Endothelial cell of hepatic sinusoid (primary cell): ENCODE results near the gene GRM7.

ENCODE experiments used
- in situ Hi-C: cut with HindIII; loops from 2 replicates; pipeline ENCODE4 v1.10.0; 2017; ENCODE audit warnings: low sequenced_read_pairs

The GRM7 gene

DNA sequence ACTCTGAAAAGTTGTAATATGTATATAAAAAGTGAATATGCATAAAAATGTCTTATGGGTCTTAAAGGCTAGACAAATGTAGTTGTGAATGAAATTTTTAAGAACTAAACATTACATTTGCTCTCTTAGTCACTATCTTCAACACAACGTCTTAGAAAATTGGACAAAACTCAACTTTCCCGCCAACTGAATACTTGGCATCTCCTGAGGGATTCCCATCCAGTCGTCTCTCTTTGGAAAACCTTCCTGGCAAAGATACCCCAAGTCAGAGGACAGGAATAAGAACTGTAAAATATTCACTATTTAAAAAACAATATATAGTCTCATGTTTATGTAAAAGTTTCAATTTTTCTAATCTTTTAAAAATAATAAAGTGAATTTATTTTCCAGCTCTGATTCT lies 354.8 kb downstream of the GRM7 start:
- in situ Hi-C loops = no loop called here

DNA sequence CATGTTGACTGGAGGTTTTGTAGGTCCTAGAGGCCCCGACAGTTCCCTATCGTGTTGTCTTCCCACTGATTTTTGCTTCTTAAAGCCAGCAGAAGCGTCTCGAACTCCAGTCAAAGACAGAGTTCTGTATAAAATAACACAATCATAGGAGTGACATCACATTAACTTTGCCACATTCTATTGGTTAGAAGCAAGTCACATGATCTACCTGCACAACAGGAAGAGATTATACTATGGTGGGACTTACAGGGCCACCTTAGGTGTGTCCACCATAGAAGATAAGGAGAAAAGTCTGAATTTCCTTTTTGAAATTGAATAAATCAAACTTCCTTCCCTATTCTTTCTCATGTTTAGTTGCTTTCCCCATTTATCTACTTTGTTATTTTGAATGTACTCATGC lies 365.5 kb downstream of the GRM7 start:
- in situ Hi-C loops = no loop called here

DNA sequence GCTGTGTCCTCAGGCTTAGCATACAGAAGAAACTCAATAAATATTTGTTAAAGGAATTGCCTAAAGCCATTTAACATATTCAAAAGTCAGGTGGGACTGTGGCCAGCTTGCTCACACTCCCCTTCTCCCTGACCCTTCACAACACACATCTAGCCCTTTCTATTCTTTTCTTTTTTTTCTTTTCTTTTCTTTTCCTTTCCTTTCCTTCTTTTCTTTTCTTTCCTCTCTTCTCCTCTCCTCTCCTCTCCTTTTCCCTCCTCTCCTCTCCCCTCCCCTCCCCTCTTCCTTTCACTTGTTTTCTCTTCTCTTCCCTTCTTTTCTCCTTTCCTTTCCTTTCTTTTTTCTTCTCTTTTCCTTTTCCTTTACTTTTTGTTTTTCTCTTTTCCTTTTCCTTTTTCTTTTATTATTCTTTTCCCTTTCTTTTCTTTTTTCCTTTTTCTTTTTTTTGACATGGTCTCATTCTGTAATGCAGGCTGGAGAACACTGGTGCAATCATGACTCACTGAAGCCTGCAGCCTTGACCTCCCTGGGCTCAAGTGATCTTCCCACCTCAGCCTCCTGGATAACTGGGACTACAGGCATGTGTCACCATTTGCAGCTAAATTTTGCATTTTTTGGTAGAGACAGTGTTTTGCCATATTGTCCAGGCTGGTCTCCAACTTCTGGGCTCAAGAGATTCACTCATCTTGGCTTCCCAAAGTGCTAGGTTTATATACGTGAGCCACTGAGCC lies 377.8 kb downstream of the GRM7 start:
- in situ Hi-C loops = no loop called here

DNA sequence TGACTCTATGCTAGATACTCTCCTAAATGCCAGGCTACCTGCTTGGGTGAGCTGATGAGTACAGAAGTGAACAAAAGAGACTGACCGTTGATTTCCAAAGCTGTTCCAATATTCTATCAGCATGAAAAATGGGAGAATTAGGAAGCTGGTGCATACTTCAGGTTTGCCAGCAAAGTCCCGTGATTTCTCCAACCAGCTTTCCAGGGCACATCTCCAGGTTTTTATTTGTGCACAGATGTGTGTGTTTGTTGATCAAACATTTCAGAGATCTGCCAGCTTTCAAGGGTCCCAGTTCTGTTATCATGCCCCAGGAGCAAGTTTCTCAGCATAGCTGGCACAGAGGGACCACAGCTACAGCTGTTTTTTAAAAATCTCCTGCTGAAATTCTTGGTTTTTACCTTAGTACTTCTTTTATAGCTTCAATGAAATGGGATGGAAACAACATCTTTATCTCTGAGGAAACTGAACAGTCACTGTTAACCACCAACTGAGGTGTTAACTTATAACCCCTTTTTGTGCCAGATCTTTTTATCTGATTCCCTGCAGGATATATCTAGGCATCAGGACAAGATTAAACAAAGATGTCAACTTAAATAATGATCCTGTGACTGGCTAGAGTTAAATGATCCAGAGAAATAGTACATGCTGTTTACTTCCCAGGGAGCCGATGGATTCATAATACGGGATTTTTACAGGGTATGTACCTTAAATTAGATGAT lies 380.8 kb downstream of the GRM7 start:
- in situ Hi-C loops = no loop called here

DNA sequence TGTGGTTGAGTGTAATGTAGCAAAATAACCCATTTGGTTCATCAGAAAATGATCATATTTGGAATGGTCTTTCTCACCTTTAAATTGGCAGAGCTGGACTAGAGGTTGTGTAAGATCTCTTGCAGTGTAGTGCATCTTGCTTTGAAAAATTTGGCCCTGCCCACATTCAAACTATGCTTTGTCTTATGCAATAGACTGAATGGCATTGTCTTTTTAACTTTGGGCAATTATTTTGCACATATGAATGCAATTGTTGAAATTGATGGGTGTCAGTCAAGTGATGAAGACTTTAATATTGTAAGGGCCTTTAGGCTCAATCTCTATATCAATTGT lies 381.4 kb downstream of the GRM7 start:
- in situ Hi-C loops = no loop called here

DNA sequence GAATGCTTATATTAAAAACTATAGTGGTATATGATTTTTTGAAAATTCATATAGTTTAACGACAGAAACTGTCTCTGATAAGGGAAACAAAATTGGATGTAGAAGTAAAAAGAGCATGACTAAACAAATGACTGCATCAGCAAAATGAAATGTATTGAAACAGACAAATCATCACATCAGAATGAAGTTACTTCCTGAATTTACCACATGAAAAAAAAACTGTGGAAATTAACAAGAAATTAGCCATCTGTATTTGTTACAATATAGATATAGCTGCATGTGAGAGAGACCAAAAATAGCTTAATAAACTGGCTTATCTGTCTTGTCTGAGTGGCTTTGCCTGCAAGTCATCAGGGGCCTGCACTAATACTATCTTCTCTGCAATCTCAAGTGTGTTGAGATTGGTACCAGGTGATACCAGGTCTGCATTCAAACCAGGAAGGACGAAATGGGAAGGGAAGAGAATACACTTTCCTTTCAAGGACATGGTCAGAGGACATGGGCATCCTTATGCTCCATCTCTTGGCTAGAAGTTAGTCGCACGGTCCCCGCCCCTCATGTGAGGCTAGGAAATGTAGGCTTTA lies 388.7 kb downstream of the GRM7 start:
- in situ Hi-C loops = no loop called here

DNA sequence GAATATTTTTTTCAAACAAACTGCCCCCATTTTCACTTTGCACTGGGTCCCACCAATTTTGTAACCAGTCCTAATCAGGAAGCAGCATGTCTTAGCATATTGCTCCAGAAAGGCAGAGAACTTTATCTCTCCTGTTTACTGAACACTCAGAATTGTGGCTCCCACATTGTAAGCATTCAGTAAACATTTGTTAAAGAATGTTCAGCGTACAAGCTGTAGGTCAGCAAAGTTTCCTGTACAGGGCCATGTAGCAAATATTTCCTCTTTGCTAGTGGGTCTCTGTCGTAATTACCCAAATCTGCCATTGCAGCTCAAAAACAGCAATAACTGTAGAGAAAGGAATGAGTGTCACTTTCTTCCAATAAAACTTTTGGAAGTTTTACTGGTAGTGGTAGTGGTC lies 393.3 kb downstream of the GRM7 start:
- in situ Hi-C loops = no loop called here

DNA sequence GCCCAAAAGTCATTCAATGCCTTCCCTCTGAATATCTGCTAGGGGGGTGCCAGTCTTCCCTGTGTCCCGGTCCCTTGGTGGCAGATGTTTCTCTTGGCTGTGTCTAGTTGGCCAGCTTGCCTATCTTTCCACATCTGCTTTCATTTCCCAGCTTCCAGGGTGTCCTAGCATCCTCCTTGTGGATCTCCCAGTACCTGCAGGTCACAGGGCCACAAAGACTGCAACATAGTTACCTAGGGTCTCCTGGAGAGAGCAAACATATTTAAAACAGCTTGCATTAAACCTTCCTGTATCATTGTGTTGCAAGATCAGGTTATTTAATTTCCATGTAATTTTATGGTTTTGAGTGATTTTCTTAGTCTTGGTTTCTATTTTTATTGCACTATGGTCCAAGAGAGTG lies 400.1 kb downstream of the GRM7 start:
- in situ Hi-C loops = no loop called here

DNA sequence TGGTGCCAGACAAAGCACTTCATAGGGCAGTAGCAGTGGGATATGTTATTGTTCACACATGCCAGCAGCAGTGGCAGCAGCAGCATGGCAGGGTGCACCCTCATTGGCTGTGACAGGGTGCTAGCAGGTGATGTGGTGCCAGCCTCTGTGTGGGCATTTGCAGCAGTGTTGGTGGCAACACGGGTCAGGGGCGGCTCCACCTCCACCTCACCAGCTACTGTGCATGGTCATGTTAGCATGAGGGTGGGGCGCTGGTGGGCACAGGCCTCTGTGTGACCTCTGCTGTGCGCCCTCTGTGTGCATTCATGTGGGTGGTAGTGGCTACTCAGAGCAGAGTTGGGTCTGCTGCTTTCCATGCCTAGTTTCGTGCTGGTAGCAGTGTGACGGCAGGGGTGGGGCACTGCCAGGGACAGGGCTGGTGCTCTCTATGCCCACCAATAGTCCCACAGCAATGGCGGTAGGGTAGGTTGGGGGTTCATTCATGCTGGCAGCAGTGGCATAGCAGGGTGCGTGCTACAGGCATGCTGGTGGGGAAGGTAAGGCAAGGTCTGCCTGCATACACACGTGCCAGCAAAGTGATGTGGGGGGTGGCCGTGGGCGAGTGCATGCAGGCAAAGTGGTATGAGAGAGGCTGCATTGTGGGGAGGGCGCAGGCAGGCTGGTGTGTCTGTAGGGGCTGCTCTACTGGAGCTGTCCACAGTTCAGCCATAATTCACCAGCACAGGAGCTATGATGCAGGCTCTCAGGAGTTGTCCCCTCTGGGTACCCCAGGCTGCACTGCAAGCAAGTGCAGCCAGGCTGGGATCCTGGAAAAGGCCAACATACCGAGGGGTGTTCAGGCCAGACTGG lies 402.7 kb downstream of the GRM7 start:
- in situ Hi-C loops = no loop called here

DNA sequence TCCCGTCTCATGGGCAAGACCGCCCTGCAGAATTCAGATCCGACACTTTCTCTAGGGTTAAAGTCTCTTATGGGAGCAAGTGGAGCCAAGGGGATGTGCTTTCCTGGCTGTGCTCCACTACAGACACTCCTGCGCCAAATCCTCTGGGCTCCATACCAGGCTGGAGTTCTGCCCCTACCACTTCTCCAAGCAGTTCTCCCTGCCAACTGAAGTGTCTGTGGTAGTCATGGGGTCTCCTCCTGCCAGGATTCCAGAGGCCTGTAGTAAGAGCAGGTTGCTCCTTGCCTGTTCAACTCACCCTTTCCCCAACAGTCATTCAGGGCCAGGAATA lies 403.2 kb downstream of the GRM7 start:
- in situ Hi-C loops = no loop called here

DNA sequence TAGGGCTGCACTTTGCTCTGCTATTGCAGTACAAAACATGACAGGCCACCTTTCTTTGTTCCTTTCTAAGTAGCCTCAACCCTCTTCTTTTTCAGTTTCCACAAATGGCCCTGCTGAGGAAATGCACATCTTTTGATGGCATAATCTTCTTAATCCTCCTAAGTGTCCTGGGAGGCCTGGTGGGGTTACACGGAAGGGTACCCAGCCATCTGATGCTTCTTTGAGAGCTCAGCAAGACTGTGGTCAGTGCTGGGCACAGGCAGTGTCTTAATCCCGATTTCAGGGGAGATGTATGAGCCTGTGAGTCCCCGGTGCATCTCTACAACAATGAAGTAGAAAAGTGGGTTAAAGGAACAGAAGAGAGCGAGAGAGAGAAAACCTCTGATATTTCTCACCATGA lies 404.8 kb downstream of the GRM7 start:
- in situ Hi-C loops = no loop called here

DNA sequence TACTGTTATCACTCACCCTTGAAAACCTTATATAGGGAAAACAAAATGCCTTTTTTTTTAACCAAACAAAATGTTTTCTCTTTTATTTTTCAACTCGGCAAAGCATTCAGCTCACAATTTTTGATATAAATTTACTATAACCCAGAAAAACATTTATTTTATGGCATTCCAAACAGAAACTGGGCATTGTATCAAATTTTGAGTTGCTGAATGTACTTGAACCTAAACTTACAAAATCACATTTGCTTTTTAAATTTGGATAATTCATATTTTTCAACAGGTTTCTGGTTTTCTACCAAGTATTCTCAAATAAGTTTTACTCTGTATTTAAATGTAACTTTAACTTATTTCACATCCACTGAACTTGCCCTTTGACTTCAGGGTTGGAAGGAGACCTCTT lies 405.6 kb downstream of the GRM7 start:
- in situ Hi-C loops = no loop called here

DNA sequence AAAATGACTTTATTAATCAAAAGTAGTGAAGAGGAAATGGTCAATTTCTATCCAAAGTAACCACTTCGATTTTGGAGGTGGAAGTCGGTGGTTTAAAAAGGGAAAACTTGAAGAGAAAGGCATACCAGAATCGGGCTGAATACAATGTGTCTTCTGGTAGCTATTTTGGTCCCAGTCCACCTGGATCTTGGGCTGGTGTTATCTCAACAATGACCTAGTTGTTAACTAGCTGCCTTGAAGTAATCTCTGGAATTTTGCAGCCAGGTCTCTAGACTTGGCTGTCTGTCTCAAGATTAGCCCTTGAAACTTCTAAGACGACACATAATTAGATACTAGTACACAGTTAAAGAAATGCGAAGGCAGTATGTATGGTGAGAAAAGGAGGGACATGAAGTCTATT lies 409.8 kb downstream of the GRM7 start:
- in situ Hi-C loops = no loop called here

DNA sequence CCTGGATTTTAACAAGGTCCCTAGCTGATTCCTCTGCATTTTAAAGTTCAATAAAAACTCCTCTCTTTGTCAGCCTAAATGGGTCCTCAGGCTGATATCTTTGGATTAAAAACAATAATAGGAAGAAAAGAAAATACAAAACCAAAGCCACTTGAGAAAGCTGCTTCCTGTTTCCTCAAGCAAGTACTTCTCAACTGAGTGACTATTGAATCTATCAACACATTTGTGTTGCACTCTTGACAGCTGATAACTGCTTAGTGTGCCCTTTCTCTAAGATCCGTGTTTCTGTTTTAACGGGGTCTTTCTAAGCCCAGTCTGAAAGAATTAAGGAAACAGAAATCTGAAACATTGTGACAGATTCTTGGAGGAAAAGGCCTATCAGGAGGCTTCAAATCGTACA lies 410.7 kb downstream of the GRM7 start:
- in situ Hi-C loops = no loop called here

DNA sequence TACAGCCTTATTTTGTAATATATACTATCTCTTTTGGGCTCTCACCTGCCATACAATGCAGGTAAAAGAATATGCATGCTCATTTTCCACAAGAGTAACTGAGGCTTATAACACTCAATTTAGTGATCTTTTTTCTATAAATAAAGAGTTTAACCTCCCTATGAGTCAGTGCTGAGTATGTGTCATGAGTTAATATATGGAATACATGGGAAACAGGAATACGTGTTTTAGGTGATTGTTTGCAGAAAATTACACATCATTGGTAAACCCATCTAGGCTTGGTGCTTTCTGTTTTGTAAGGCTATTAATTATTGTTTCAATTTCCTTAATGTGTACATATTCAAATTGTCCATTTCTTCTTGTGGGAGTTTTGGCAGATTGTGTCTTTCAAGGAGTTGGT lies 411.3 kb downstream of the GRM7 start:
- in situ Hi-C loops = no loop called here

DNA sequence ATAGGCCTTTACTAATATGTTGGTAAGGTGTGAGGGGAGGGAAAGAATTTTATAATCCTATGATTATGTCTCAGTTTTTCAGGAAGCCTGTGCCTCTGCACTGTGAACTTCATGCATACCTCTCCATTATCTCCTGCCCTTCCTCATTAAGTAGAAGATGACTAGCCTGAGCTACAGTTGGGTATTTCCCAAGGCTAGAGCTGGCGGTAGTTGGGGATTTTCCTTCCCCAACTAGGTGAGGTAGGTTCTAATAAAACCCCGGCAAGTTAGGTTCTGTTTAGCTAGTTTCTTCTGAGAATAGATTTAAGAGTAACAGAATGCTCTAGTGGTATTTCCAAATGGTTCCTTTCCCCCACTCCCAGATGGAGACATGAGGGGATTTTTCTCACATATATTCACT lies 414.5 kb downstream of the GRM7 start:
- in situ Hi-C loops = no loop called here

DNA sequence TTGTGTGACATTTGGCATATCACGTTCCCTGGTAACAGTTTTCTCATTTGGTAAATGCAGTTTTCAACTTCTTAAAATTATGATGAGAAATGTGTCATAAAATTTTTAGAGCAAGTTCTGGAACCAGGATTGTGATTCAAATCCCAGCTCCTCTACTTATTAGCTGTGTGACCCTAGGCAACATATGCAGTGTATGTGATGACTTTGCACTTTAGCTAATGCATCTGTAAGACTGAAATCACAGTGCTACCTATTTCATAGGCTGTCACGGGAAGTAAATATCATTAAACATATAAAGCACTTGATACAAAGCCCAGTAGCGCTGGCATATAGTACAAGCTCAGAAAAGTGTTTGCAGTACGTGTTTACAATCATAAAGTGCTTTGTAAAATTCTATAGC lies 419.4 kb downstream of the GRM7 start:
- in situ Hi-C loops = no loop called here

DNA sequence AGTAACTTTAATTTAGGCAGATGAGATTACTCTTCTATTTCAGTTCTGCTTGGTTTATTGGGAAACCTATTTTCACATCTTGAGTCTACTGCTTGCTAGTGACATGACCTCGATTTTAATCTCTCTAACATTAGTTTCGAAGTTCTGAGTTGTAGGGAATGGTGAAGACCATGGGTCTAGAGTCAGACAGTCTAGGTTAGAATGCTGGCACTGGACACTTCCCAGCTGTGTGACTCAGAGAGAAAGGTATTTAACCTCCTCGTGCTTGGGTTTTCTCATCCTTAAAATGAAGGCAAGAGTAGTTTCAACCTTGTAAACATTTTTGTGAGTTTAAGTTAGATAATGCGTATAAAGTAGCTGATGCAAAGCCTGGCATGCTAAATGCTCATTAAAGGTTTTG lies 422.1 kb downstream of the GRM7 start:
- in situ Hi-C loops = no loop called here

DNA sequence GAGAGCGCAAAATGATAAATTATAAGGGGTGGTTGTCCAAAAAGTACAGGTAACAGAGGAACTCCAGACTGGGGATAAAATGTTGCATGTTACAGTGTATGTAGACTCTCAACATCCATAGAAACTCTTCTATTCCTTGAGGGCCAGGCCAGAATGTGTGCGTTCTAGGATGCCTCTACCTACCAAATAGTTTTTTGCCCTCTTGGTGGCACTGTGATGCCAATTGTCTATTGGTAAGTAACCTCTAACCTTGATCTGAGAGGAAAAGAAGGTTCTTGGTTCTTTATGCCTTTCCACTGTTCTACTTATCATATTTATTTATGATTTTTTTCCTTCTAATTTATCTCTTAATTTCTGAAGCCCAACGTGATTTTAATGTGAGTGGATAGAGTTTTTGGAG lies 424.6 kb downstream of the GRM7 start:
- in situ Hi-C loops = no loop called here

DNA sequence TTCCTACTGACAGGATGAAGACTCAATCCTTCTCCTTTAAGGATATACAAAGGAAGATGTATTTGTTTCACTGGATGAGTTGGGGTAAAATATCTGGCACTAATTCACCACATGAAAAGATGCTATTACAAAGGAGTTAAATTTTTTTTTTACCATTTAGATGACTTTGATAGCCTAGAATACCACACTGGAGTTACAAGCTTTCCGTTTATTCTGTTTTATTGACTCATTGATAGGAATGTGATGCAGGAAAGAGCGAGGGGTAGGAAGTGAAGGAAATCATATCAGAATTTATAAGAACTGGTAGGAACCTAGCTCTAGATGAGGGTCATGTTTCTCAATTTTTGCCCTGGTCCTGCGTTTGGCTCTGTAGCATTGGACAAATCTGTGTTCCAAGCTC lies 427.2 kb downstream of the GRM7 start:
- in situ Hi-C loops = no loop called here

DNA sequence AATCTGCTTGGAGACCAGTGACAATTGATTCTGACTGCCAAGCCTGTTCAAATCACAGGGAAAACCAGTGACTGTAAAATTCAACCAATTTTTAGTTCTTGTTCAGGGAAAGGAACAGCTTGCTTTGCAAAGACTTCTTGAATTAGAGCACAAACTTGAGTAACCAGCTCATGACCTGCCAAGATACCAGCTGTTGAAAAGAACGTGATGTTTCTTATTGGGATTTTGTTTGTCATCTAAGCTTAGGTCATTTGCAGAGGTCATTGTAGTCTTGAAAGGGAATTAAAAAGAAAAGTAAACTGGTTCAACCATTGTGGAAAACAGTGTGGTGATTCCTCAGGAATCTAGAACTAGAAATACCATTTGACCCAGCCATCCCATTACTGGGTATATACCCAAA lies 428.2 kb downstream of the GRM7 start:
- in situ Hi-C loops = no loop called here
